Naive thymus-derived CD4-positive, alpha-beta T cell (primary cell): ENCODE data around the gene USP6NL. TPM values are rescaled to one million over a fixed set of nuclear protein-coding genes. Genes with fewer than 3 reads are reported as not detected.

Source experiments
- ATAC-seq: fragments of 150-1000 bp; cut with Tn5 transposase; 2 replicates; pipeline ENCODE4 v1.10.0; 2021; ENCODE audit warnings: mild to moderate bottlenecking, moderate library complexity
- CTCF ChIA-PET: fragments of 350-600 bp; sonication (Branson Sonifier 250); formaldehyde crosslinking; loops from one replicate; lab custom pipeline; 2021; ENCODE audit warnings: antibody characterized with exemption; lab: Charles Lee
- POLR2A ChIA-PET: fragments of 350-600 bp; sonication (Branson Sonifier 250); formaldehyde crosslinking; loops from one replicate; lab custom pipeline; 2021; ENCODE audit warnings: antibody characterized with exemption, inconsistent platforms; lab: Charles Lee
- DNase-seq, 9 donors: peaks; one replicate each; pipeline versions ENCODE4 v3.0.0 to v3.0.0-alpha.2; 2020 to 2022; ENCODE audit warnings: mixed read lengths in 1 of 9
- H3K27ac ChIP-seq: one replicate; pipeline ENCODE4 v1.7.0; 2013; ENCODE audit warnings: mild to moderate bottlenecking, low read depth, low read length, moderate library complexity
- H3K27me3 ChIP-seq, 2 donors: one replicate each; pipeline ENCODE4 v1.7.0; 2013; ENCODE audit warnings: low read length in 2 of 2, mild to moderate bottlenecking in 2 of 2, moderate library complexity in 2 of 2; ENCODE audit not compliant: control insufficient read depth in 2 of 2, insufficient read depth in 2 of 2
- H3K36me3 ChIP-seq, 3 experiments: 1 replicate in 2 of 3; 2 replicates in 1 of 3; pipeline ENCODE4 v1.7.0; 2013; ENCODE audit warnings: low read length in 3 of 3, mild to moderate bottlenecking in 3 of 3, moderate library complexity in 1 of 3; ENCODE audit not compliant: insufficient read depth in 3 of 3, control insufficient read depth in 2 of 3
- H3K4me1 ChIP-seq, 2 donors: one replicate each; pipeline ENCODE4 v1.7.0; 2013; ENCODE audit warnings: low read length in 2 of 2, mild to moderate bottlenecking in 2 of 2, moderate library complexity in 1 of 2; ENCODE audit not compliant: control insufficient read depth in 2 of 2, insufficient read depth in 2 of 2
- H3K4me3 ChIP-seq: 2 replicates; pipeline ENCODE4 v1.7.0; 2013; ENCODE audit warnings: mild to moderate bottlenecking, low read length
- H3K9me3 ChIP-seq, 3 experiments: 1 replicate in 2 of 3; 2 replicates in 1 of 3; pipeline ENCODE4 v1.7.0; 2013; ENCODE audit warnings: low read length in 3 of 3; ENCODE audit not compliant: control insufficient read depth in 2 of 3
- H3K27ac Mint-ChIP-seq, 9 donors: one replicate each; pipeline ENCODE4 v1.8.0; 2020 to 2022; ENCODE audit warnings: mixed read lengths in 9 of 9, mild to moderate bottlenecking in 8 of 9, moderate library complexity in 5 of 9, inconsistent platforms in 2 of 9
- H3K27me3 Mint-ChIP-seq, 5 donors: one replicate each; pipeline ENCODE4 v1.8.0; 2021 to 2022; ENCODE audit warnings: mixed read lengths in 5 of 5, mild to moderate bottlenecking in 1 of 5
- H3K36me3 Mint-ChIP-seq, 5 donors: one replicate each; pipeline ENCODE4 v1.8.0; 2020 to 2022; ENCODE audit warnings: mixed read lengths in 5 of 5, mild to moderate bottlenecking in 3 of 5, inconsistent platforms in 1 of 5
- H3K4me1 Mint-ChIP-seq, 7 donors: one replicate each; pipeline ENCODE4 v1.8.0; 2020 to 2022; ENCODE audit warnings: mixed read lengths in 7 of 7, mild to moderate bottlenecking in 3 of 7, inconsistent platforms in 1 of 7
- H3K4me3 Mint-ChIP-seq, 10 donors: one replicate each; pipeline ENCODE4 v1.8.0; 2020 to 2022; ENCODE audit warnings: mild to moderate bottlenecking in 10 of 10, mixed read lengths in 10 of 10, moderate library complexity in 6 of 10, inconsistent platforms in 2 of 10
- H3K9me3 Mint-ChIP-seq, 11 donors: one replicate each; pipeline ENCODE4 v1.8.0; 2020 to 2022; ENCODE audit warnings: mixed read lengths in 11 of 11, mild to moderate bottlenecking in 4 of 11, inconsistent platforms in 1 of 11, moderate library complexity in 1 of 11
- intact Hi-C, 2 donors: fragments of 100-400 bp; cut with micrococcal nuclease; formaldehyde crosslinking; loops; one replicate each; pipeline ENCODE4 v1.15.1; 2023
- polyA plus RNA-seq, 2 donors: library from polyadenylated mRNA; unstranded; fragments of 300-500 nt; fragmentation: Illumina TruSeq; gene quantifications; one replicate each; pipeline ENCODE4 v1.2.3, GENCODE V29; 2021
- total RNA-seq, 6 experiments: library from RNA in 5 of 6; stranded (reverse) in 5 of 6; gene quantifications; 1 replicate in 5 of 6; 2 replicates in 1 of 6; pipeline ENCODE4 v1.2.3 and lab custom pipeline; 2021 to 2026

The USP6NL gene
- total and polyA plus RNA-seq, 7 experiments from 2014 or later = 0.70 to 6.6 (median 4.6) TPM

DNA sequence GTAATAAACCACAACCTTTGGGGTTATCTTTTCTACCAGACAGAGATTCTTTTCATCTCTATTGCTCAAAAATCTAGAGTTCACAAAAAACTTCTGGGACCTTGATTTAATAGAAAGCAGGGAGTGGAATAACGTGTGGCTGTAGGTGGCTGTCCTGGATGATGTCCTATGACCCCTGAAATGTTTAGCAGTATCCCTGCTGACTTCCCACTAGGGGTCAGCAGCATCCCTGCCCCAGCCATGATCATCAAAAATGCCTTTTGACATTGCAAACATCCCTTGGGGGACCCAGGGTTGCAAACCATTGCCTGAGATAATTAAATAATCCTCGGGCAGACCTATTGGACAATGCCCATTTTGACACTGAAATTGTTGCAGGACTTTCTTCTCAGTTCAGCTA, 177.1 kb downstream of the USP6NL start:
- intact Hi-C loops = no loop called here
- no peak overlapping the region for H3K27ac ChIP-seq
- H3K4me3 ChIP-seq = no peak overlapping the region
- no peaks in the 10 kb centered on the region for H3K9me3 ChIP-seq
- ATAC-seq (no peak), DNase-seq (no peak)
- H3K4me1 ChIP-seq = no peaks in the 10 kb centered on the region
- Mint-ChIP-seq H3K9me3 (peaks cover 0 to 7% (median 3%) of the 10 kb centered on the region in 11 donors), H3K27me3 (peaks cover 0 to 9% (median 0%) of the 10 kb centered on the region in 5 donors), H3K4me1 (peaks cover 0 to 16% (median 4%) of the 10 kb centered on the region in 7 donors), H3K27ac (peak overlapping the region in 1 of 9 donors; percentile 22), H3K4me3 (no peak overlapping the region), H3K36me3 (peaks cover 0 to 3% (median 0%) of the 10 kb centered on the region in 5 donors)
- ChIA-PET POLR2A (no interaction called here), CTCF (no interaction called here)
- H3K27me3 ChIP-seq = no peaks in the 10 kb centered on the region
- no peaks in the 10 kb centered on the region for H3K36me3 ChIP-seq

DNA sequence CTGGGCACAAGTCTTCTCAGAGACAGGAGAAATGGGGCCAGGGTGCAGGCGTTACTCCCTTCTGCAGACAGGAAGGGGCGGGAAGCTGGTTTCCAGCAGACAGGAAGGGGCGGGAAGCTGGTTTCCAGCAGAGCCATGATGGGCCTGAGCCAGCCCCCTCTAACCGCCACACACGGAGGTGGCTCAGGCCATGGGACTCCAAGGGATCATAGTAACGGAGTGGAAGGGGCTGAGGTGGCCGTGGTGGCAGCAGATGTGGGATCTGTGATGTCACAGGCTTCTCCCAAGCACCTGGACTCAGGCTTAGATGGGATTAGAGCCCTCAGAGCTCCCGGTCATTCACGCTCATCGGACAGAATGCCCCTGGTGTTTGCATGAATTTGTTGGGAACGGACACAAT, 177.8 kb downstream of the USP6NL start:
- Mint-ChIP-seq H3K27me3 (peaks cover 0 to 9% (median 0%) of the 10 kb centered on the region in 5 donors), H3K27ac (peak overlapping the region in 1 of 9 donors; percentile 25), H3K4me1 (peaks cover 0 to 11% (median 4%) of the 10 kb centered on the region in 7 donors), H3K9me3 (peaks cover 0 to 12% (median 4%) of the 10 kb centered on the region in 11 donors), H3K4me3 (no peak overlapping the region), H3K36me3 (peaks cover 0 to 3% (median 0%) of the 10 kb centered on the region in 5 donors)
- no peak overlapping the region for H3K27ac ChIP-seq
- POLR2A ChIA-PET = interaction anchor here (0.6 kb wide), 1 partner anchor 17 kb away, joined by 16 read pairs; no protein-coding TSS in a partner anchor
- CTCF ChIA-PET = no interaction called here
- no peak overlapping the region for H3K4me3 ChIP-seq
- intact Hi-C loops = no loop called here
- DNase-seq = no peak
- no peaks in the 10 kb centered on the region for H3K36me3 ChIP-seq
- no peaks in the 10 kb centered on the region for H3K27me3 ChIP-seq
- no peaks in the 10 kb centered on the region for H3K4me1 ChIP-seq
- H3K9me3 ChIP-seq = no peaks in the 10 kb centered on the region
- ATAC-seq = no peak

GRCh38 chr10:11431216-11431555, 180.3 kb downstream of the USP6NL start:
- no peak overlapping the region for H3K27ac ChIP-seq
- peaks cover 0 to 9% (median 2%) of the 10 kb centered on the region in 5 donors for H3K36me3 Mint-ChIP-seq
- POLR2A ChIA-PET = interaction anchor here (0.6 kb wide), 1 partner anchor 17 kb away, joined by 3 read pairs; no protein-coding TSS in a partner anchor
- intact Hi-C loops = no loop called here
- CTCF ChIA-PET = no interaction called here
- H3K9me3 ChIP-seq = peaks cover 0 to 4% (median 0%) of the 10 kb centered on the region in 3 experiments
- H3K4me1 ChIP-seq = no peaks in the 10 kb centered on the region
- H3K36me3 ChIP-seq = no peaks in the 10 kb centered on the region
- peaks cover 2 to 18% (median 6%) of the 10 kb centered on the region in 7 donors for H3K4me1 Mint-ChIP-seq
- ATAC-seq (no peak), DNase-seq (no peak)
- H3K27ac Mint-ChIP-seq = no peak overlapping the region
- peaks cover 0 to 25% (median 8%) of the 10 kb centered on the region in 11 donors for H3K9me3 Mint-ChIP-seq
- no peak overlapping the region for H3K4me3 Mint-ChIP-seq
- H3K4me3 ChIP-seq = no peak overlapping the region
- no peaks in the 10 kb centered on the region for H3K27me3 ChIP-seq
- peaks cover 0 to 6% (median 0%) of the 10 kb centered on the region in 5 donors for H3K27me3 Mint-ChIP-seq

DNA sequence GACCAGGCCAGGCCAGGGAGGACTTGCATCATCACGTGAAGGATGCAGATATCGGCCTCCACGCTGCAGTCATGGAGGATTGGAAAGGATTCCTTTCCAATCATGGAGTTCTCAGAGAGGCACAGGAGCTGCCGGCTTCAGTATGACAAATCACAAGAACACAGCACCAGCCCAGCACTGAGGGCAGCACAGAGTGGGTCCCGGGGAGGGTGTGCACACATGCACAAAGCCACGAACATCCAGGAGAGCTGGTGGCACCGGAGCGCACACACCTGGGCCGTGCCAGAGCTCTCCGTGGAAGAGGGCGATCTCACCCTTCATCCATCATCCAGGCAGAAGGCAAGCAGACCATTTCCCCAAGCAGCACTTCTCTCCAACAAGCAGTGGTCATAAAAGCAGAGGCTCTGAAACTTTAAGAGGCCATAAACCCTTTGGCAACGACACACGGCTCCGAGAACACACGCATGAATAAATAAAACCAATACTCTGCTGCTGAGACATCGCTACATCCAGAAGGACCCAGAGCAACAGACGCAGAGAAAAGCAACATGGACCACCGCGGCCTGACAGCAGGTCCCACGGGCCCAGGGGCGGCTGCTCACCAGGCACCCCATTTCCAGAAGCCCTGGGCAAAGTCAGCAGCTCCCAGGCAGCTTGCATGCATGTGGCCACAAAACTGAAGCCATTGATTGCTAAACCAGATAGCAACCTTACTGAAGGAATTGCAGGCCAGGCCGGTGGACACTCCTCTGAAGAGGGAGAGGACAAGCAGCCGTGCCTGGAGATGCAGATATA, 180.8 kb downstream of the USP6NL start:
- H3K4me1 ChIP-seq = peaks cover 0 to 4% of the 10 kb centered on the region in 2 donors
- DNase-seq = no peak
- Mint-ChIP-seq H3K27ac (no peak overlapping the region), H3K4me1 (peaks cover 6 to 19% (median 9%) of the 10 kb centered on the region in 7 donors), H3K36me3 (peaks cover 0 to 14% (median 7%) of the 10 kb centered on the region in 5 donors), H3K27me3 (peaks cover 0 to 4% (median 0%) of the 10 kb centered on the region in 5 donors), H3K4me3 (no peak overlapping the region), H3K9me3 (peaks cover 0 to 31% (median 13%) of the 10 kb centered on the region in 11 donors)
- ChIA-PET POLR2A (no interaction called here), CTCF (interaction anchor here (0.6 kb wide), 1 partner anchor 161 kb away, joined by 3 read pairs; no protein-coding TSS in a partner anchor)
- H3K27me3 ChIP-seq = no peaks in the 10 kb centered on the region
- H3K4me3 ChIP-seq = no peak overlapping the region
- intact Hi-C loops = no loop called here
- H3K9me3 ChIP-seq = peaks cover 0 to 9% (median 0%) of the 10 kb centered on the region in 3 experiments
- H3K36me3 ChIP-seq = no peaks in the 10 kb centered on the region
- ATAC-seq = no peak
- H3K27ac ChIP-seq = no peak overlapping the region

GRCh38 chr10:11429439-11430052, 181.9 kb downstream of the USP6NL start:
- no peak overlapping the region for H3K4me3 Mint-ChIP-seq
- peaks cover 0 to 14% (median 8%) of the 10 kb centered on the region in 5 donors for H3K36me3 Mint-ChIP-seq
- H3K4me1 ChIP-seq = peaks cover 0 to 11% of the 10 kb centered on the region in 2 donors
- no peak overlapping the region for H3K4me3 ChIP-seq
- intact Hi-C loops = no loop called here
- H3K27ac ChIP-seq = no peak overlapping the region
- no peaks in the 10 kb centered on the region for H3K27me3 ChIP-seq
- no peak for ATAC-seq
- H3K27ac Mint-ChIP-seq = no peak overlapping the region
- no peak for DNase-seq
- H3K36me3 ChIP-seq = no peaks in the 10 kb centered on the region
- CTCF ChIA-PET = interaction anchor here (0.6 kb wide), 1 partner anchor 160 kb away, joined by 3 read pairs; no protein-coding TSS in a partner anchor
- POLR2A ChIA-PET = interaction anchor here (0.5 kb wide), 1 partner anchor 13 kb away, joined by 5 read pairs; no protein-coding TSS in a partner anchor
- H3K9me3 ChIP-seq = peaks cover 0 to 9% (median 0%) of the 10 kb centered on the region in 3 experiments
- H3K9me3 Mint-ChIP-seq = peaks cover 0 to 32% (median 13%) of the 10 kb centered on the region in 11 donors
- H3K4me1 Mint-ChIP-seq = peaks cover 8 to 25% (median 16%) of the 10 kb centered on the region in 7 donors
- no peaks in the 10 kb centered on the region for H3K27me3 Mint-ChIP-seq

GRCh38 chr10:11425676-11426075, 185.8 kb downstream of the USP6NL start:
- peaks cover 0 to 7% (median 0%) of the 10 kb centered on the region in 5 donors for H3K27me3 Mint-ChIP-seq
- DNase-seq (peak in 4 of 9 donors; percentile 12 to 28 (median 20)), ATAC-seq (no peak)
- Histone ChIP-seq H3K4me1 (peaks cover 0 to 11% of the 10 kb centered on the region in 2 donors), H3K27me3 (no peaks in the 10 kb centered on the region), H3K4me3 (no peak overlapping the region), H3K9me3 (peaks cover 0 to 17% (median 0%) of the 10 kb centered on the region in 3 experiments), H3K36me3 (no peaks in the 10 kb centered on the region), H3K27ac (no peak overlapping the region)
- H3K27ac Mint-ChIP-seq = peak overlapping the region in 4 of 9 donors; percentile 18 to 78 (median 34)
- H3K36me3 Mint-ChIP-seq = peaks cover 0 to 23% (median 14%) of the 10 kb centered on the region in 5 donors
- CTCF ChIA-PET = no interaction called here
- peak overlapping the region in 3 of 10 donors; percentile 25 to 59 (median 43) for H3K4me3 Mint-ChIP-seq
- POLR2A ChIA-PET = no interaction called here
- intact Hi-C loops = loop anchor here in 1 of 2 donors (2.0 kb wide), 1 partner anchor 23 kb away; no protein-coding TSS in a partner anchor
- H3K9me3 Mint-ChIP-seq = peaks cover 10 to 53% (median 21%) of the 10 kb centered on the region in 11 donors
- peaks cover 8 to 33% (median 20%) of the 10 kb centered on the region in 7 donors for H3K4me1 Mint-ChIP-seq
